ENCODE data around the gene TSPAN9. TPM values are rescaled to one million over a fixed set of nuclear protein-coding genes. Genes with fewer than 3 reads are reported as not detected.

TSPAN9 gene
- total RNA-seq, 1 experiment from 2014 or later: 13.2 TPM

DNA sequence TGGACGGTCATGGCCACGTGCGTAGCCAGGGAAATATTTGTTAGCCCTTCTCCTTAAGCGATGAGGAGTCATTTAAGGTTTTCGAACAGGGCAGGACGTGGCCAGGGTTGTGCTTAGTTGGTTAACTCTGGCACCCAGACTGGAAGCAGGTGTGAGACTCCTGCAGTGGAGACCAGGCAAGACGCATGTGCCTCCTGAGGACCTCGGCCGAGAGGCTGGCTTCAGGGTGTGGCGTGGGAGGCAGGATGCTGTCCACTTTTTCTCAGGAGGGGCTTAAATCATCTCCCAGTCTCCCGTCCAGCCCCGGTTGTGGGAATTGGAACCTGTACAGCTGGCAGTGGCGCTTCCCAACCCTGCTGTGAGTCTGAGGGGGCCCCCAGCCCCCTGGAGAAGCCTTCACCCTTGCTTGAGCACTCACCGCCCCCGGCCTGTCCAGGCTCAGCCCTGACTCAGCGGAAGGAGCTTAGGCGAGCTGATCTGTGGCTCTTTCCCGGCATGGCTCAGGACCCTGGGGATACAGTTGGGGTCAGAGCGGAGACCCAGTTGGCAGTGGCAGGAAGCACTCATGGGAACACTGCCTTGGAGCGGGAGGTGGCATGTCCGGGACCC is 46.3 kb upstream of the TSPAN9 start (continued):
- TF ChIP-seq ZNF274 (IDR thresholded peaks at IDR 0.05; ENCODE audit: low read depth, low read length) (no peak), POLR2AphosphoS5 (IDR thresholded peaks at IDR 0.05; ENCODE audit: low read depth, low read length) (no peak), CBX3 (IDR thresholded peaks at IDR 0.05; ENCODE audit: low read depth) (no peak)

DNA sequence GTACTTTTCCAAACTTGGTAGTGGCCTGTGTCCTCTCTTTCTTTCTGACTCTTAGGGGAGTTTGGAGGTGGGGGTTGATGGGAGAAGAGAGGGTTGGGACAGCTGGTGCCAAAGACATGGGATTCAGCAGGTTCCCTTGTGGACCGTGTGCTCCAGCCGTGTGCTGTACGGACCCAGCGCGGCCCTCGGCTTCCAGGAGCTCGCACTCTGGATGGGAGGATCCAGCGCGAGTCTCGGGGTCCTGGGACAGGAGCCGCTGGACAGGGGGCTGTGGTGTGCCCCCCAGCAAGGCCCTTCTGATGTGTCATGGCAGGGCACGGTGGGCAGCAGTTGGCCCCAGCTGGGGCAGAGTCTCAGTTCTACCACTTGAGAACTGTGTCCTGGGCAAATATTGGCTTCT is 45.0 kb upstream of the TSPAN9 start:
- intact Hi-C loops (cut with micrococcal nuclease): no loop called here
- H2AFZ ChIP-seq (ENCODE audit: low read depth, low read length, poor library complexity, severe bottlenecking): no peak overlapping the region
- no peaks in the 10 kb centered on the region for H4K20me1 ChIP-seq (ENCODE audit: insufficient read depth)
- CTCF ChIA-PET: no interaction called here
- BruUV-seq (replicated peaks): no TSS peak
- ATAC-seq (no peak), DNase-seq (ENCODE audit: low read depth, low spot score) (no peak)
- H3K79me2 ChIP-seq (ENCODE audit: insufficient read depth, low read length): no peaks in the 10 kb centered on the region
- no peak overlapping the region for H3K27ac ChIP-seq (ENCODE audit: low read depth, low read length)
- H3K4me1 ChIP-seq (ENCODE audit: control insufficient read depth in 1 of 2, insufficient read depth in 2 of 2, low read length in 2 of 2): peaks cover 0 to 4% of the 10 kb centered on the region in 2 experiments; a peak in 1 of 4 replicates
- no peaks in the 10 kb centered on the region for H3K9me3 ChIP-seq (ENCODE audit: control insufficient read depth in 1 of 2, insufficient read depth in 1 of 2, low read depth in 1 of 2, low read length in 2 of 2)
- POLR2A ChIA-PET: no interaction called here
- RAD21 ChIA-PET (ENCODE audit: low non-redundant PET in 1 of 2, low total read pairs in 2 of 2, uncharacterized antibody in 2 of 2, unreplicated experiment in 2 of 2): no interaction called here
- no peak for TF ChIP-seq RAD21 (IDR thresholded peaks at IDR 0.05; ENCODE audit: low read depth)
- TF ChIP-seq SRF (IDR thresholded peaks at IDR 0.05; ENCODE audit: low read depth): no peak
- TF ChIP-seq EGR1 (IDR thresholded peaks at IDR 0.05; ENCODE audit: low read depth): no peak
- no peak for TF ChIP-seq YY1 (IDR thresholded peaks at IDR 0.05; ENCODE audit: extremely low read depth, insufficient replicate concordance, low read depth, low read length)
- no peak for TF ChIP-seq EZH2 (IDR thresholded peaks at IDR 0.05)
- no peak for TF ChIP-seq ZNF274 (IDR thresholded peaks at IDR 0.05; ENCODE audit: low read depth, low read length)
- TF ChIP-seq EZH2phosphoT487 (IDR thresholded peaks at IDR 0.05; ENCODE audit: borderline replicate concordance): no peak
- TF ChIP-seq, protein P1, sequence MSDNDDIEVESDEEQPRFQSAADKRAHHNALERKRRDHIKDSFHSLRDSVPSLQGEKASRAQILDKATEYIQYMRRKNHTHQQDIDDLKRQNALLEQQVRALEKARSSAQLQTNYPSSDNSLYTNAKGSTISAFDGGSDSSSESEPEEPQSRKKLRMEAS (IDR thresholded peaks at IDR 0.05): no peak
- no peak for TF ChIP-seq SIN3A (IDR thresholded peaks at IDR 0.05; ENCODE audit: low read depth)
- TF ChIP-seq FOSL1 (IDR thresholded peaks at IDR 0.05; ENCODE audit: low read depth): no peak
- TF ChIP-seq, protein P2, sequence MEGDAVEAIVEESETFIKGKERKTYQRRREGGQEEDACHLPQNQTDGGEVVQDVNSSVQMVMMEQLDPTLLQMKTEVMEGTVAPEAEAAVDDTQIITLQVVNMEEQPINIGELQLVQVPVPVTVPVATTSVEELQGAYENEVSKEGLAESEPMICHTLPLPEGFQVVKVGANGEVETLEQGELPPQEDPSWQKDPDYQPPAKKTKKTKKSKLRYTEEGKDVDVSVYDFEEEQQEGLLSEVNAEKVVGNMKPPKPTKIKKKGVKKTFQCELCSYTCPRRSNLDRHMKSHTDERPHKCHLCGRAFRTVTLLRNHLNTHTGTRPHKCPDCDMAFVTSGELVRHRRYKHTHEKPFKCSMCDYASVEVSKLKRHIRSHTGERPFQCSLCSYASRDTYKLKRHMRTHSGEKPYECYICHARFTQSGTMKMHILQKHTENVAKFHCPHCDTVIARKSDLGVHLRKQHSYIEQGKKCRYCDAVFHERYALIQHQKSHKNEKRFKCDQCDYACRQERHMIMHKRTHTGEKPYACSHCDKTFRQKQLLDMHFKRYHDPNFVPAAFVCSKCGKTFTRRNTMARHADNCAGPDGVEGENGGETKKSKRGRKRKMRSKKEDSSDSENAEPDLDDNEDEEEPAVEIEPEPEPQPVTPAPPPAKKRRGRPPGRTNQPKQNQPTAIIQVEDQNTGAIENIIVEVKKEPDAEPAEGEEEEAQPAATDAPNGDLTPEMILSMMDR (IDR thresholded peaks at IDR 0.05 in 2 of 3, conservative IDR thresholded peaks at IDR 0.05 in 1 of 3; ENCODE audit: borderline replicate concordance in 1 of 3, insufficient read depth in 1 of 3, low read depth in 2 of 3, low read length in 2 of 3): no peak
- TF ChIP-seq, protein P3, sequence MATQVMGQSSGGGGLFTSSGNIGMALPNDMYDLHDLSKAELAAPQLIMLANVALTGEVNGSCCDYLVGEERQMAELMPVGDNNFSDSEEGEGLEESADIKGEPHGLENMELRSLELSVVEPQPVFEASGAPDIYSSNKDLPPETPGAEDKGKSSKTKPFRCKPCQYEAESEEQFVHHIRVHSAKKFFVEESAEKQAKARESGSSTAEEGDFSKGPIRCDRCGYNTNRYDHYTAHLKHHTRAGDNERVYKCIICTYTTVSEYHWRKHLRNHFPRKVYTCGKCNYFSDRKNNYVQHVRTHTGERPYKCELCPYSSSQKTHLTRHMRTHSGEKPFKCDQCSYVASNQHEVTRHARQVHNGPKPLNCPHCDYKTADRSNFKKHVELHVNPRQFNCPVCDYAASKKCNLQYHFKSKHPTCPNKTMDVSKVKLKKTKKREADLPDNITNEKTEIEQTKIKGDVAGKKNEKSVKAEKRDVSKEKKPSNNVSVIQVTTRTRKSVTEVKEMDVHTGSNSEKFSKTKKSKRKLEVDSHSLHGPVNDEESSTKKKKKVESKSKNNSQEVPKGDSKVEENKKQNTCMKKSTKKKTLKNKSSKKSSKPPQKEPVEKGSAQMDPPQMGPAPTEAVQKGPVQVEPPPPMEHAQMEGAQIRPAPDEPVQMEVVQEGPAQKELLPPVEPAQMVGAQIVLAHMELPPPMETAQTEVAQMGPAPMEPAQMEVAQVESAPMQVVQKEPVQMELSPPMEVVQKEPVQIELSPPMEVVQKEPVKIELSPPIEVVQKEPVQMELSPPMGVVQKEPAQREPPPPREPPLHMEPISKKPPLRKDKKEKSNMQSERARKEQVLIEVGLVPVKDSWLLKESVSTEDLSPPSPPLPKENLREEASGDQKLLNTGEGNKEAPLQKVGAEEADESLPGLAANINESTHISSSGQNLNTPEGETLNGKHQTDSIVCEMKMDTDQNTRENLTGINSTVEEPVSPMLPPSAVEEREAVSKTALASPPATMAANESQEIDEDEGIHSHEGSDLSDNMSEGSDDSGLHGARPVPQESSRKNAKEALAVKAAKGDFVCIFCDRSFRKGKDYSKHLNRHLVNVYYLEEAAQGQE (IDR thresholded peaks at IDR 0.05; ENCODE audit: low read depth): no peak
- TF ChIP-seq TCF7L2 (IDR thresholded peaks at IDR 0.05; ENCODE audit: borderline replicate concordance, extremely low read depth, insufficient read depth, insufficient read length): no peak
- TF ChIP-seq ZFX (IDR thresholded peaks at IDR 0.05): no peak
- TF ChIP-seq POLR2A (IDR thresholded peaks at IDR 0.05; ENCODE audit: borderline replicate concordance, extremely low read depth, insufficient read depth, insufficient read length): no peak
- no peak for TF ChIP-seq SP1 (IDR thresholded peaks at IDR 0.05; ENCODE audit: low read depth)
- no peak for TF ChIP-seq POLR2AphosphoS5 (IDR thresholded peaks at IDR 0.05; ENCODE audit: low read depth, low read length)
- no peak for TF ChIP-seq CEBPB (IDR thresholded peaks at IDR 0.05; ENCODE audit: low read depth)
- H3K9ac ChIP-seq (ENCODE audit: low read length): no peak overlapping the region
- H3K9me2 ChIP-seq (ENCODE audit: insufficient read depth): no peaks in the 10 kb centered on the region
- H3K36me3 ChIP-seq (ENCODE audit: control insufficient read depth in 1 of 2, insufficient read depth in 2 of 2, low read length in 2 of 2): no peaks in the 10 kb centered on the region; a peak in 1 of 4 replicates
- no peaks in the 10 kb centered on the region for H3K27me3 ChIP-seq (ENCODE audit: insufficient read depth, low read length)
- no peak overlapping the region for H3K4me2 ChIP-seq (ENCODE audit: low read length)
- H3K4me3 ChIP-seq (replicated peaks in 1 of 2; ENCODE audit: low read depth in 1 of 2, low read length in 2 of 2): no peak overlapping the region

Measured in HCT116 (cell line).